Kidney (tissue), 14 donors: Measurements from ENCODE around the gene C10orf90. TPM values are rescaled to one million over a fixed set of nuclear protein-coding genes. Genes with fewer than 3 reads are reported as not detected.
A peak's percentile ranks its signal among the peaks of the same experiment; 100 is the strongest.

Experiments used
- DNase-seq, 5 donors: peaks; one replicate each; pipeline ENCODE4 v3.0.0-alpha.2; 2013 to 2020
- FAIRE-seq: peaks from 2 replicates; lab custom pipeline; 2012; peaks lifted over from hg19 to GRCh38; lab: Jason Lieb, UNC
- H3K27ac ChIP-seq, 2 donors: one replicate each; pipeline ENCODE4 v1.7.0; 2013; ENCODE audit warnings: low read depth in 2 of 2, low read length in 2 of 2, inconsistent platforms in 1 of 2
- H3K27me3 ChIP-seq: one replicate; pipeline ENCODE4 v1.7.1; 2013; ENCODE audit warnings: low read length, inconsistent platforms; ENCODE audit not compliant: control insufficient read depth, insufficient read depth
- H3K36me3 ChIP-seq, 3 donors: one replicate each; pipeline versions ENCODE4 v1.7.0 to v1.7.1; 2013; ENCODE audit warnings: low read length in 3 of 3, control low read depth in 1 of 3, inconsistent platforms in 1 of 3; ENCODE audit not compliant: insufficient read depth in 3 of 3, control insufficient read depth in 2 of 3
- H3K4me1 ChIP-seq, 3 donors: one replicate each; pipeline versions ENCODE4 v1.7.0 to v1.7.1; 2013; ENCODE audit warnings: low read length in 3 of 3, inconsistent platforms in 1 of 3, low read depth in 1 of 3; ENCODE audit not compliant: control insufficient read depth in 2 of 3, insufficient read depth in 2 of 3
- H3K4me3 ChIP-seq, 3 donors: one replicate each; pipeline versions ENCODE4 v1.7.0 to v1.8.1; 2013; ENCODE audit warnings: low read length in 3 of 3, control low read depth in 1 of 3, inconsistent platforms in 1 of 3
- H3K9ac ChIP-seq, 3 donors: one replicate each; pipeline versions ENCODE4 v1.7.0 to v1.7.1; 2013; ENCODE audit warnings: low read length in 3 of 3, control low read depth in 1 of 3, inconsistent platforms in 1 of 3
- H3K9me3 ChIP-seq, 3 donors: one replicate each; pipeline versions ENCODE4 v1.7.0 to v1.7.1; 2013; ENCODE audit warnings: low read length in 3 of 3, control low read depth in 1 of 3, inconsistent platforms in 1 of 3; ENCODE audit not compliant: control insufficient read depth in 2 of 3, insufficient read depth in 1 of 3
- CTCF ChIP-seq: IDR thresholded peaks from 3 replicates; pipeline ENCODE4 v1.5.1; 2012; ENCODE audit warnings: mild to moderate bottlenecking, moderate library complexity, borderline replicate concordance; ENCODE audit not compliant: insufficient read depth; ENCODE audit errors: extremely low read depth
- intact Hi-C: fragments of 100-400 bp; cut with DNase I; formaldehyde crosslinking; loops from one replicate; pipeline ENCODE4 v1.11.1; 2022
- polyA plus RNA-seq: library from polyadenylated mRNA; stranded (reverse); fragments of 350-450 nt; fragmentation: Illumina TruSeq; extraction: RNeasy Lipid Tissue Mini Kit (QIAGEN cat#74804); gene quantifications from one replicate; pipeline ENCODE4 v1.2.3, GENCODE V29; 2014; ENCODE audit warnings: low read depth, low replicate concordance; ENCODE audit not compliant: insufficient read depth
- total RNA-seq: library from RNA; stranded (reverse); fragmentation: NEBNext Ultra II Directional; extraction: Animal tissue kit (Norgen Biotek cat#: 25700); gene quantifications from one replicate; pipeline ENCODE4 v1.2.1, GENCODE V29; 2021
- donor health status: control.
- donor health status: control.
- donor health status: control.
- donor health status: control.
- donor health status: control.
- donor health status: DM: yes; HTN: yes; CAD: no.
- donor health status: Normal renal cell carcinoma (clear cell type).

Gene C10orf90
- total and polyA plus RNA-seq, 2 donors from 2014 or later: 0.30 TPM; not detected in 1

- Histone ChIP-seq H3K9me3 (no peaks in the 10 kb centered on the region), H3K36me3 (no peaks in the 10 kb centered on the region), H3K4me3 (no peak overlapping the region), H3K4me1 (no peaks in the 10 kb centered on the region), H3K27me3 (no peaks in the 10 kb centered on the region), H3K27ac (no peak overlapping the region), H3K9ac (no peak overlapping the region)
- FAIRE-seq (no peak), DNase-seq (no peak)
- no peak for TF ChIP-seq CTCF
- intact Hi-C loops: no loop called here
Measured at GRCh38 chr10:126671402-126671975, 996 bp upstream of the C10orf90 start.

- no peaks in the 10 kb centered on the region for H3K27me3 ChIP-seq
- intact Hi-C loops: no loop called here
- no peak overlapping the region for H3K27ac ChIP-seq
- no peaks in the 10 kb centered on the region for H3K36me3 ChIP-seq
- H3K9ac ChIP-seq: no peak overlapping the region
- no peaks in the 10 kb centered on the region for H3K4me1 ChIP-seq
- peak in 1 of 5 donors; percentile 27 for DNase-seq
- H3K4me3 ChIP-seq: no peak overlapping the region
- FAIRE-seq: no peak
- no peaks in the 10 kb centered on the region for H3K9me3 ChIP-seq
- no peak for TF ChIP-seq CTCF
Measured at GRCh38 chr10:126670895-126671261, 385 bp upstream of the C10orf90 start.

GRCh38 chr10:126669168-126669567, 1.3 kb downstream of the C10orf90 start:
- DNase-seq (peak in 2 of 5 donors; percentile 44 to 46), FAIRE-seq (no peak)
- TF ChIP-seq CTCF: no peak
- Histone ChIP-seq H3K36me3 (no peaks in the 10 kb centered on the region), H3K27ac (no peak overlapping the region), H3K4me3 (no peak overlapping the region), H3K27me3 (no peaks in the 10 kb centered on the region), H3K9ac (no peak overlapping the region), H3K9me3 (no peaks in the 10 kb centered on the region), H3K4me1 (no peaks in the 10 kb centered on the region)
- intact Hi-C loops: no loop called here

GRCh38 chr10:126668505-126668904, 2.0 kb downstream of the C10orf90 start:
- no peaks in the 10 kb centered on the region for H3K4me1 ChIP-seq
- intact Hi-C loops: no loop called here
- H3K4me3 ChIP-seq: no peak overlapping the region
- H3K36me3 ChIP-seq: no peaks in the 10 kb centered on the region
- no peaks in the 10 kb centered on the region for H3K27me3 ChIP-seq
- no peak for TF ChIP-seq CTCF
- FAIRE-seq (no peak), DNase-seq (no peak)
- H3K9me3 ChIP-seq: no peaks in the 10 kb centered on the region
- no peak overlapping the region for H3K27ac ChIP-seq
- no peak overlapping the region for H3K9ac ChIP-seq
